Stimulated activated CD8-positive, alpha-beta memory T cell treated with anti-CD3 and anti-CD28 coated beads, Interleukin-4, amount 100 ng/mL, for 48 hours (primary cell): Measurements from ENCODE around the gene NR2E3.
A peak's percentile ranks its signal among the peaks of the same experiment; 100 is the strongest.

Experiments
- DNase-seq: peaks from one replicate; pipeline ENCODE4 v3.0.0-alpha.2; 2020

The NR2E3 gene

GRCh38 chr15:71810256-71811035, at the start of gene NR2E3:
Gene NR2E3 (plus strand): TSS chr15:71810554. CDS start chr15:71810744, 190 bp downstream.
- DNase-seq, result no peak

- no peak for DNase-seq
Observed at GRCh38 chr15:71760852-71761251, 49.5 kb upstream of the NR2E3 start.

- no peak for DNase-seq
Observed at GRCh38 chr15:71761649-71762048, 48.7 kb upstream of the NR2E3 start.

- no peak for DNase-seq
Observed at GRCh38 chr15:71768184-71768583, 42.2 kb upstream of the NR2E3 start.

- DNase-seq, result no peak
Observed at GRCh38 chr15:71773206-71773859, 37.0 kb upstream of the NR2E3 start.

- no peak for DNase-seq
Observed at GRCh38 chr15:71775856-71776255, 34.5 kb upstream of the NR2E3 start.

GRCh38 chr15:71776304-71776703, 34.0 kb upstream of the NR2E3 start:
- no peak for DNase-seq

GRCh38 chr15:71777216-71777943, 33.0 kb upstream of the NR2E3 start:
- no peak for DNase-seq

GRCh38 chr15:71779073-71779797, 31.1 kb upstream of the NR2E3 start:
- DNase-seq, result no peak

- DNase-seq, result peak; percentile 43
Observed at GRCh38 chr15:71780115-71780976, 30.0 kb upstream of the NR2E3 start.

GRCh38 chr15:71781179-71781964, 29.0 kb upstream of the NR2E3 start:
- no peak for DNase-seq

- no peak for DNase-seq
Observed at GRCh38 chr15:71781965-71782265, 28.4 kb upstream of the NR2E3 start.

GRCh38 chr15:71782422-71783165, 27.8 kb upstream of the NR2E3 start:
- no peak for DNase-seq

- peak; percentile 59 for DNase-seq
Observed at GRCh38 chr15:71784719-71785118, 25.6 kb upstream of the NR2E3 start.

GRCh38 chr15:71785996-71786395, 24.4 kb upstream of the NR2E3 start:
- no peak for DNase-seq

GRCh38 chr15:71786673-71787072, 23.7 kb upstream of the NR2E3 start:
- no peak for DNase-seq

GRCh38 chr15:71788646-71789579, 21.4 kb upstream of the NR2E3 start:
- DNase-seq, result no peak

- no peak for DNase-seq
Observed at GRCh38 chr15:71789616-71790015, 20.7 kb upstream of the NR2E3 start.

GRCh38 chr15:71790081-71790480, 20.3 kb upstream of the NR2E3 start:
- DNase-seq, result no peak

- no peak for DNase-seq
Observed at GRCh38 chr15:71791975-71792374, 18.4 kb upstream of the NR2E3 start.
